Measurements from ENCODE around the gene CCDC34.

GRCh38 chr11:27375370-27375769 is 12.4 kb upstream of the CCDC34 start:
- TF ChIP-seq CTCF (conservative IDR thresholded peaks at IDR 0.05; ENCODE audit: low read length), result no peak
- TF ChIP-seq EZH2phosphoT487 (IDR thresholded peaks at IDR 0.05; ENCODE audit: borderline replicate concordance), result no peak
